HG02884 (cell line): ENCODE measurements around the gene RASL11B.

Experiments
- ATAC-seq: cut with Tn5 transposase; IDR thresholded peaks from one replicate; pipeline ENCODE4 v1.9.1; 2021; ENCODE audit warnings: mild to moderate bottlenecking, moderate library complexity; ENCODE audit not compliant: unreplicated experiment

Gene RASL11B

GRCh38 chr4:52873191-52873590 lies 11.1 kb downstream of the RASL11B start:
- no peak for ATAC-seq

- no peak for ATAC-seq
These were observed 11.8 kb downstream of the RASL11B start for GRCh38 chr4:52873861-52874343.

GRCh38 chr4:52874948-52875347 lies 12.8 kb downstream of the RASL11B start:
- ATAC-seq: no peak

- no peak for ATAC-seq
These were observed 14.0 kb downstream of the RASL11B start for GRCh38 chr4:52876069-52876468.

GRCh38 chr4:52877036-52877435 lies 14.9 kb downstream of the RASL11B start:
- ATAC-seq: no peak

GRCh38 chr4:52877694-52878093 lies 15.6 kb downstream of the RASL11B start:
- ATAC-seq: no peak

GRCh38 chr4:52879471-52879870 lies 17.4 kb downstream of the RASL11B start:
- ATAC-seq: no peak

- no peak for ATAC-seq
These were observed 18.9 kb downstream of the RASL11B start for GRCh38 chr4:52880994-52881393.

- no peak for ATAC-seq
These were observed 21.1 kb downstream of the RASL11B start for GRCh38 chr4:52883183-52883621.

- ATAC-seq: no peak
These were observed 21.9 kb downstream of the RASL11B start for GRCh38 chr4:52883707-52884669.

GRCh38 chr4:52884994-52885393 lies 22.9 kb downstream of the RASL11B start:
- no peak for ATAC-seq

- ATAC-seq: no peak
These were observed 27.2 kb downstream of the RASL11B start for GRCh38 chr4:52889354-52889753.

GRCh38 chr4:52889778-52890520 lies 27.8 kb downstream of the RASL11B start:
- ATAC-seq: no peak

GRCh38 chr4:52890521-52890791 lies 28.3 kb downstream of the RASL11B start:
- no peak for ATAC-seq

GRCh38 chr4:52891743-52892142 lies 29.6 kb downstream of the RASL11B start:
- no peak for ATAC-seq

GRCh38 chr4:52892880-52893279 lies 30.8 kb downstream of the RASL11B start:
- no peak for ATAC-seq

- no peak for ATAC-seq
These were observed 32.3 kb downstream of the RASL11B start for GRCh38 chr4:52894443-52894842.

GRCh38 chr4:52903273-52903672 lies 41.2 kb downstream of the RASL11B start:
- ATAC-seq: no peak

- no peak for ATAC-seq
These were observed 42.3 kb downstream of the RASL11B start for GRCh38 chr4:52904421-52904820.

GRCh38 chr4:52907510-52907909 lies 45.4 kb downstream of the RASL11B start:
- ATAC-seq: no peak

- ATAC-seq: no peak
These were observed 48.0 kb downstream of the RASL11B start for GRCh38 chr4:52910115-52910514.
